Measurements from ENCODE around the gene SCAPER.

SCAPER gene

DNA sequence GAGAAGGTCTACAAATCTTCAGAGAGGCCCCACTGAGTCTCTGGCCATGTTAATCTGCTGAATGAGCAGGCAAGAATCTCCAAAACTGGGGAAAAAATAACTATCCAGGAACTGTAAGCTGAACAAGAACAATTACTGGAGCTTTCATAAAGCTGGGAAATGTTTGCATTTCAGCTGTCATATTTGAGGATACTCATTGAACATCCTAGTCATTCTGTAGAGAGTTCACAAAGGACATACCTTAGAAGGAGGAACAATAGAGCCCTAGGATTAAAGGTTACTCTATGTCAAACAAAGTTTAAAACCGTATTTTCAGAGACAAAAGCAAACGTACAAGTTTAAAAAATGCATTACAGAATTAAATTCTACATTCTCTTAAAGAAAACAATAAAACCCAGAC is 257.5 kb downstream of the SCAPER start:
- Histone ChIP-seq H3K36me3 (peaks cover 4% of the 10 kb centered on the region), H3K27ac (no peak overlapping the region), H3K4me3 (ENCODE audit: low read depth in 1 of 2, low read length in 1 of 2) (no peak overlapping the region), H3K27me3 (no peaks in the 10 kb centered on the region), H3K4me1 (ENCODE audit: control insufficient read depth in 1 of 2, insufficient read depth in 1 of 2, low read depth in 1 of 2, low read length in 1 of 2) (no peaks in the 10 kb centered on the region), H3K9me3 (no peaks in the 10 kb centered on the region)
- TF ChIP-seq, protein P1, sequence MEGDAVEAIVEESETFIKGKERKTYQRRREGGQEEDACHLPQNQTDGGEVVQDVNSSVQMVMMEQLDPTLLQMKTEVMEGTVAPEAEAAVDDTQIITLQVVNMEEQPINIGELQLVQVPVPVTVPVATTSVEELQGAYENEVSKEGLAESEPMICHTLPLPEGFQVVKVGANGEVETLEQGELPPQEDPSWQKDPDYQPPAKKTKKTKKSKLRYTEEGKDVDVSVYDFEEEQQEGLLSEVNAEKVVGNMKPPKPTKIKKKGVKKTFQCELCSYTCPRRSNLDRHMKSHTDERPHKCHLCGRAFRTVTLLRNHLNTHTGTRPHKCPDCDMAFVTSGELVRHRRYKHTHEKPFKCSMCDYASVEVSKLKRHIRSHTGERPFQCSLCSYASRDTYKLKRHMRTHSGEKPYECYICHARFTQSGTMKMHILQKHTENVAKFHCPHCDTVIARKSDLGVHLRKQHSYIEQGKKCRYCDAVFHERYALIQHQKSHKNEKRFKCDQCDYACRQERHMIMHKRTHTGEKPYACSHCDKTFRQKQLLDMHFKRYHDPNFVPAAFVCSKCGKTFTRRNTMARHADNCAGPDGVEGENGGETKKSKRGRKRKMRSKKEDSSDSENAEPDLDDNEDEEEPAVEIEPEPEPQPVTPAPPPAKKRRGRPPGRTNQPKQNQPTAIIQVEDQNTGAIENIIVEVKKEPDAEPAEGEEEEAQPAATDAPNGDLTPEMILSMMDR (IDR thresholded peaks at IDR 0.05): no peak

DNA sequence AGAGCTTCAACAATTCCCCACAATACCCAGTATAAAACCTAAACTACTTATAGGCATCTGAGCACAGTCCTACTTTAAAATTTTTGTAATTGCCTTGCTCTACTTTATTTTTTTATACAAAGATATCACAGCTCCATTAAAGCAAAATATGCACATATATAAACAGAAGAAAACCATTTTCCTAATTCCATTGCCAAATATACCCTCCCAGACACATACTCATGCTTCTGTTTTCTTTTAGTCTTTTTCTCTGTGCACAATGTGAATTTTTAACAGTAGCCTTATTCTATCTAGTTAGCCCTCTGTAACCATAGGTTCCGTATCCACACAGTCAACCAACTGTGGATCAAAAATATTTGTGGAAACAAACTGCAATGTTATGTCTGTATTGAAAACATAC is 260.5 kb downstream of the SCAPER start:
- H3K4me3 ChIP-seq (ENCODE audit: low read depth in 1 of 2, low read length in 1 of 2): no peak overlapping the region
- no peak overlapping the region for H3K27ac ChIP-seq
- H3K9me3 ChIP-seq: no peaks in the 10 kb centered on the region
- H3K36me3 ChIP-seq: peaks cover 4% of the 10 kb centered on the region
- H3K4me1 ChIP-seq (ENCODE audit: control insufficient read depth in 1 of 2, insufficient read depth in 1 of 2, low read depth in 1 of 2, low read length in 1 of 2): no peaks in the 10 kb centered on the region
- TF ChIP-seq, protein P1 (IDR thresholded peaks at IDR 0.05): no peak
- H3K27me3 ChIP-seq: no peaks in the 10 kb centered on the region

GRCh38 chr15:76642671-76643070 is 262.5 kb downstream of the SCAPER start:
- Histone ChIP-seq H3K4me3 (ENCODE audit: low read depth in 1 of 2, low read length in 1 of 2) (no peak overlapping the region), H3K27ac (no peak overlapping the region), H3K9me3 (no peaks in the 10 kb centered on the region), H3K4me1 (ENCODE audit: control insufficient read depth in 1 of 2, insufficient read depth in 1 of 2, low read depth in 1 of 2, low read length in 1 of 2) (no peaks in the 10 kb centered on the region), H3K27me3 (no peaks in the 10 kb centered on the region), H3K36me3 (peaks cover 4% of the 10 kb centered on the region)
- TF ChIP-seq, protein P1 (IDR thresholded peaks at IDR 0.05): no peak

- H3K9me3 ChIP-seq: no peaks in the 10 kb centered on the region
- TF ChIP-seq, protein P1 (IDR thresholded peaks at IDR 0.05): no peak
- no peaks in the 10 kb centered on the region for H3K4me1 ChIP-seq (ENCODE audit: control insufficient read depth in 1 of 2, insufficient read depth in 1 of 2, low read depth in 1 of 2, low read length in 1 of 2)
- H3K27me3 ChIP-seq: no peaks in the 10 kb centered on the region
- H3K4me3 ChIP-seq (ENCODE audit: low read depth in 1 of 2, low read length in 1 of 2): no peak overlapping the region
- no peak overlapping the region for H3K27ac ChIP-seq
- H3K36me3 ChIP-seq: no peaks in the 10 kb centered on the region
Observed at GRCh38 chr15:76637166-76637565, 268.0 kb downstream of the SCAPER start.

- no peak overlapping the region for H3K4me3 ChIP-seq (ENCODE audit: low read depth in 1 of 2, low read length in 1 of 2)
- H3K36me3 ChIP-seq: no peaks in the 10 kb centered on the region
- TF ChIP-seq, protein P1 (IDR thresholded peaks at IDR 0.05): no peak
Observed at GRCh38 chr15:76636059-76636458, 269.1 kb downstream of the SCAPER start.

GRCh38 chr15:76626611-76627010 is 278.5 kb downstream of the SCAPER start:
- no peak overlapping the region for H3K4me3 ChIP-seq (ENCODE audit: low read depth in 1 of 2, low read length in 1 of 2)
- H3K27ac ChIP-seq: no peak overlapping the region

More at GRCh38 chr15:76636059-76636458, 269.1 kb downstream of the SCAPER start:
- H3K27me3 ChIP-seq: no peaks in the 10 kb centered on the region
- no peak overlapping the region for H3K27ac ChIP-seq
- no peaks in the 10 kb centered on the region for H3K4me1 ChIP-seq (ENCODE audit: control insufficient read depth in 1 of 2, insufficient read depth in 1 of 2, low read depth in 1 of 2, low read length in 1 of 2)
- H3K9me3 ChIP-seq: no peaks in the 10 kb centered on the region

More at GRCh38 chr15:76626611-76627010, 278.5 kb downstream of the SCAPER start:
- Histone ChIP-seq H3K9me3 (no peaks in the 10 kb centered on the region), H3K27me3 (no peaks in the 10 kb centered on the region), H3K4me1 (ENCODE audit: control insufficient read depth in 1 of 2, insufficient read depth in 1 of 2, low read depth in 1 of 2, low read length in 1 of 2) (no peaks in the 10 kb centered on the region), H3K36me3 (no peaks in the 10 kb centered on the region)
- TF ChIP-seq, protein P1 (IDR thresholded peaks at IDR 0.05): no peak

Data from neutrophil (primary cell).